ENCODE measurements around the gene NSF.
"Not testable (repeated sequence)": the region's sequence is repeated elsewhere in the genome, so short reads cannot be mapped to it uniquely, and the experiment has no call there.

DNA sequence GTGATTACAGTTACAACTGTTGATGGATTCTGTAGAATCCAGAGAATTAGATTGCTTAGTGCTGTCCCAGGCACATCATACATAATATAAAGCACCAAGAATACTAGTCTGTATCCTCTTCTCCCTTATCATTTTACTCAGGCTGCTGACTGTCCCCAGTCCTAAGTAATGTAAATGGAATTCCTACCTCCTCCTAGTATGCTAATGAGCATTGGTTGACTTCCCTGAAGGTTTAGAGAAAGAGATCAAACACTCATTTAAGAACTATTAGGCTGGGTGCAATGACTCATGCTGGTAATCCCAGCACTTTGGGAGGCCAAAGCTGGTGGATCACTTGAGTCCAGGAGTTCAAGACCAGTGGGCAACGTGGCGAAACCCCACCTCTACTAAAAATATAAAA is 37.0 kb downstream of the NSF start:
- TF ChIP-seq, protein P1, sequence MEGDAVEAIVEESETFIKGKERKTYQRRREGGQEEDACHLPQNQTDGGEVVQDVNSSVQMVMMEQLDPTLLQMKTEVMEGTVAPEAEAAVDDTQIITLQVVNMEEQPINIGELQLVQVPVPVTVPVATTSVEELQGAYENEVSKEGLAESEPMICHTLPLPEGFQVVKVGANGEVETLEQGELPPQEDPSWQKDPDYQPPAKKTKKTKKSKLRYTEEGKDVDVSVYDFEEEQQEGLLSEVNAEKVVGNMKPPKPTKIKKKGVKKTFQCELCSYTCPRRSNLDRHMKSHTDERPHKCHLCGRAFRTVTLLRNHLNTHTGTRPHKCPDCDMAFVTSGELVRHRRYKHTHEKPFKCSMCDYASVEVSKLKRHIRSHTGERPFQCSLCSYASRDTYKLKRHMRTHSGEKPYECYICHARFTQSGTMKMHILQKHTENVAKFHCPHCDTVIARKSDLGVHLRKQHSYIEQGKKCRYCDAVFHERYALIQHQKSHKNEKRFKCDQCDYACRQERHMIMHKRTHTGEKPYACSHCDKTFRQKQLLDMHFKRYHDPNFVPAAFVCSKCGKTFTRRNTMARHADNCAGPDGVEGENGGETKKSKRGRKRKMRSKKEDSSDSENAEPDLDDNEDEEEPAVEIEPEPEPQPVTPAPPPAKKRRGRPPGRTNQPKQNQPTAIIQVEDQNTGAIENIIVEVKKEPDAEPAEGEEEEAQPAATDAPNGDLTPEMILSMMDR (conservative IDR thresholded peaks at IDR 0.05; ENCODE audit: low read length): not testable (repeated sequence)
- TF ChIP-seq EZH2phosphoT487 (IDR thresholded peaks at IDR 0.05; ENCODE audit: borderline replicate concordance, low read depth, low read length): not testable (repeated sequence)
